Peyer's patch (tissue), 4 donors: Measurements from ENCODE around the gene TOGARAM2.

Experiments
- POLR2A ChIP-seq, 2 donors: fragments of 450-650 bp; IDR thresholded peaks; one replicate each; pipeline ENCODE4 v1.5.1; 2017; ENCODE audit warnings: antibody characterized with exemption in 2 of 2, mild to moderate bottlenecking in 2 of 2, moderate library complexity in 2 of 2
- TF ChIP-seq, protein P1 (sequence below), 6 experiments: fragments of 450-650 bp in 4 of 6; fragments of 200-600 bp in 2 of 6; sonication (generic) in 1 of 6; IDR thresholded peaks; one replicate each; pipeline ENCODE4 v1.5.1; 2017 to 2019; ENCODE audit warnings: antibody characterized with exemption in 6 of 6, mild to moderate bottlenecking in 3 of 6, moderate library complexity in 1 of 6

DNA sequence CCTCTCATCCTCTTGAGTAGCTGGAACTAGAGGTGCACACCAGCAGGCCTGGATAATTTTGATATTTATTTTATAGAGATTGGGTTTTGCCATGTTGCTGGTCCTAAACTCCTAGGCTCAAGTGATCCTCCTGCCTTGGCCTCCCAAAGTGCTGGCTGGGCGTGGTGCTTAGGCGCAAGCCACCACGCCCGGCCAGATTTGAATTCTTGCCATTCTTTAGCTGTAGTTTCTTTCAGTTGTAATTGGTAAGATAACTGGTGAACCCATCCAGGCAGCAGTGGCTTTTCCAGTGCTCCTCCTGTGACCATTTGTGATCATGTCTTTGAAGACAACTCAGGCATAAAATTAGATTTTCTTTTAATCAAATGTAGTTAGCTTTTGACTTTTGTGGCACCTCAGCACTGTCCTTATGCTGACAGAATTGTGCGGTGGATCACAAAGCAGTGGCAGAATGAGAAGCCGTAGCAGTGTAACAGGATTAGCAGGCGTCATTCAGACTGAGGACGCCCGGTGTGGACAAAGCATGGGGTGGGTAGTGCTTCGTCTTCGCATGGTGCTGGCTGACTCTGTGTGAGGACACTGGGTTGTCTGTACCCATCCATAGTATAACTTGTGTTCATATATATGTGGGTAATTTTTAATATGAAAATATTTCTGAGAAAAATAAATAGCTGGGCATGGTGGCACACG, 30.0 kb upstream of the TOGARAM2 start:
- TF ChIP-seq, protein P1, sequence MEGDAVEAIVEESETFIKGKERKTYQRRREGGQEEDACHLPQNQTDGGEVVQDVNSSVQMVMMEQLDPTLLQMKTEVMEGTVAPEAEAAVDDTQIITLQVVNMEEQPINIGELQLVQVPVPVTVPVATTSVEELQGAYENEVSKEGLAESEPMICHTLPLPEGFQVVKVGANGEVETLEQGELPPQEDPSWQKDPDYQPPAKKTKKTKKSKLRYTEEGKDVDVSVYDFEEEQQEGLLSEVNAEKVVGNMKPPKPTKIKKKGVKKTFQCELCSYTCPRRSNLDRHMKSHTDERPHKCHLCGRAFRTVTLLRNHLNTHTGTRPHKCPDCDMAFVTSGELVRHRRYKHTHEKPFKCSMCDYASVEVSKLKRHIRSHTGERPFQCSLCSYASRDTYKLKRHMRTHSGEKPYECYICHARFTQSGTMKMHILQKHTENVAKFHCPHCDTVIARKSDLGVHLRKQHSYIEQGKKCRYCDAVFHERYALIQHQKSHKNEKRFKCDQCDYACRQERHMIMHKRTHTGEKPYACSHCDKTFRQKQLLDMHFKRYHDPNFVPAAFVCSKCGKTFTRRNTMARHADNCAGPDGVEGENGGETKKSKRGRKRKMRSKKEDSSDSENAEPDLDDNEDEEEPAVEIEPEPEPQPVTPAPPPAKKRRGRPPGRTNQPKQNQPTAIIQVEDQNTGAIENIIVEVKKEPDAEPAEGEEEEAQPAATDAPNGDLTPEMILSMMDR (IDR thresholded peaks at IDR 0.05): no peak
- TF ChIP-seq POLR2A (IDR thresholded peaks at IDR 0.05): no peak
